DMS153 (cell line): ENCODE results near the gene AATF.

Experiments
- DNase-seq: peaks from one replicate; lab custom pipeline; 2025; lab: John Stamatoyannopoulos, UW

AATF gene

GRCh38 chr17:36930583-36930900, 18.2 kb upstream of the AATF start:
- no peak for DNase-seq

GRCh38 chr17:36931096-36931696, 17.6 kb upstream of the AATF start:
- DNase-seq: no peak

- DNase-seq: no peak
Observed at GRCh38 chr17:36931697-36932382, 16.9 kb upstream of the AATF start.

- DNase-seq: no peak
Observed at GRCh38 chr17:36932383-36932693, 16.4 kb upstream of the AATF start.

GRCh38 chr17:36932694-36933511, 15.9 kb upstream of the AATF start:
- no peak for DNase-seq

- DNase-seq: no peak
Observed at GRCh38 chr17:36933512-36934143, 15.1 kb upstream of the AATF start.

- no peak for DNase-seq
Observed at GRCh38 chr17:36934144-36934691, 14.5 kb upstream of the AATF start.

- no peak for DNase-seq
Observed at GRCh38 chr17:36934692-36935630, 13.8 kb upstream of the AATF start.

- no peak for DNase-seq
Observed at GRCh38 chr17:36935671-36936454, 12.9 kb upstream of the AATF start.

GRCh38 chr17:36936455-36937000, 12.2 kb upstream of the AATF start:
- DNase-seq: no peak

- DNase-seq: no peak
Observed at GRCh38 chr17:36937001-36937958, 11.5 kb upstream of the AATF start, which contains the start of gene LHX1. LHX1 (plus strand) TSS chr17:36937475; CDS start chr17:36938198, 723 bp downstream.

- no peak for DNase-seq
Observed at GRCh38 chr17:36937959-36938565, 10.7 kb upstream of the AATF start.

GRCh38 chr17:36938566-36939051, 10.1 kb upstream of the AATF start:
- no peak for DNase-seq

- no peak for DNase-seq
Observed at GRCh38 chr17:36939052-36939801, 9.5 kb upstream of the AATF start.

GRCh38 chr17:36939802-36940312, 8.9 kb upstream of the AATF start:
- DNase-seq: no peak

GRCh38 chr17:36940313-36941264, 8.2 kb upstream of the AATF start:
- DNase-seq: no peak
